NCI-H774 (cell line): Measurements from ENCODE around the gene HIGD2B.
"Not testable (repeated sequence)": the region's sequence is repeated elsewhere in the genome, so short reads cannot be mapped to it uniquely, and the experiment has no call there.

Experiments
- DNase-seq: peaks from one replicate; lab custom pipeline; 2025; lab: John Stamatoyannopoulos, UW

The HIGD2B gene

GRCh38 chr15:72685925-72686794 lies at the start of gene HIGD2B, which contains the start of gene BBS4:
Gene HIGD2B (minus strand): TSS chr15:72686182. CDS start chr15:72676374, 9,808 bp downstream.
Gene BBS4 (plus strand): TSS chr15:72686207. CDS start chr15:72686228, 21 bp downstream.
- no peak for DNase-seq

- no peak for DNase-seq
Measured at GRCh38 chr15:72735111-72735510, 49.1 kb upstream of the HIGD2B start.

GRCh38 chr15:72733941-72734738 lies 48.2 kb upstream of the HIGD2B start:
- no peak for DNase-seq

GRCh38 chr15:72732516-72732915 lies 46.5 kb upstream of the HIGD2B start:
- DNase-seq = no peak

GRCh38 chr15:72732086-72732485 lies 46.1 kb upstream of the HIGD2B start:
- DNase-seq = no peak

- no peak for DNase-seq
Measured at GRCh38 chr15:72728821-72729220, 42.8 kb upstream of the HIGD2B start.

GRCh38 chr15:72728249-72728648 lies 42.3 kb upstream of the HIGD2B start:
- DNase-seq = not testable (repeated sequence)

- DNase-seq = no peak
Measured at GRCh38 chr15:72727154-72727553, 41.2 kb upstream of the HIGD2B start.

- DNase-seq = not testable (repeated sequence)
Measured at GRCh38 chr15:72725851-72726250, 39.9 kb upstream of the HIGD2B start.

GRCh38 chr15:72725446-72725845 lies 39.5 kb upstream of the HIGD2B start:
- DNase-seq = no peak

- DNase-seq = no peak
Measured at GRCh38 chr15:72724028-72724427, 38.0 kb upstream of the HIGD2B start.

- peak; percentile 45 for DNase-seq
Measured at GRCh38 chr15:72722071-72722696, 36.2 kb upstream of the HIGD2B start.

GRCh38 chr15:72708551-72709303 lies 22.7 kb upstream of the HIGD2B start:
- not testable (repeated sequence) for DNase-seq

- no peak for DNase-seq
Measured at GRCh38 chr15:72706266-72706665, 20.3 kb upstream of the HIGD2B start.

GRCh38 chr15:72700076-72700475 lies 14.1 kb upstream of the HIGD2B start:
- no peak for DNase-seq

GRCh38 chr15:72698938-72699337 lies 13.0 kb upstream of the HIGD2B start:
- no peak for DNase-seq

- DNase-seq = no peak
Measured at GRCh38 chr15:72690938-72691337, 5.0 kb upstream of the HIGD2B start.

GRCh38 chr15:72688697-72689096 lies 2.7 kb upstream of the HIGD2B start:
- no peak for DNase-seq

GRCh38 chr15:72685301-72685924 lies 569 bp downstream of the HIGD2B start:
- DNase-seq = no peak

- DNase-seq = no peak
Measured at GRCh38 chr15:72682772-72683171, 3.2 kb downstream of the HIGD2B start.

GRCh38 chr15:72680931-72681330 lies 5.1 kb downstream of the HIGD2B start:
- DNase-seq = no peak
